ENCODE results near the gene CRISPLD2.
"Not testable (repeated sequence)": the region's sequence is repeated elsewhere in the genome, so short reads cannot be mapped to it uniquely, and the experiment has no call there.

CRISPLD2 gene

DNA sequence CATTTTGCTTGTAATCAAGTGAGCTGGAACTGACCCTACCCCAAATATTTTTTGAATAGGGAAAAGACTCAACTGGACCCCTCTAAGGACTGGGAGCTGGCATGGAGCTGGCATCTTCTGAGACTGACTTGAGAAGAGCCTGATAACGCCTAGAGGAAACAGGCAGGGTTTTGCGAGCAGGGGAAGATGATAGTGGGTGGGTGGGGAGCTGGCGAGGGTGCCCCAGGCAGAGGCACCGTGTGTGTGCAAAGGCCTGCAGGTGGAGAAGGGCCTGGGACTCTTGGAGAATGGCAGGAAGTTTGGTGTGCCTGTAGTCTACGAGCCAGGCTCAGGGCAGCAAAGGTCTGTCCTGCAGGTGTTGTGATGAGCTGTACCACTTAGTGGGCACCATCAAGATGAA, 4.1 kb downstream of the CRISPLD2 start:
- DNase-seq = no peak

DNA sequence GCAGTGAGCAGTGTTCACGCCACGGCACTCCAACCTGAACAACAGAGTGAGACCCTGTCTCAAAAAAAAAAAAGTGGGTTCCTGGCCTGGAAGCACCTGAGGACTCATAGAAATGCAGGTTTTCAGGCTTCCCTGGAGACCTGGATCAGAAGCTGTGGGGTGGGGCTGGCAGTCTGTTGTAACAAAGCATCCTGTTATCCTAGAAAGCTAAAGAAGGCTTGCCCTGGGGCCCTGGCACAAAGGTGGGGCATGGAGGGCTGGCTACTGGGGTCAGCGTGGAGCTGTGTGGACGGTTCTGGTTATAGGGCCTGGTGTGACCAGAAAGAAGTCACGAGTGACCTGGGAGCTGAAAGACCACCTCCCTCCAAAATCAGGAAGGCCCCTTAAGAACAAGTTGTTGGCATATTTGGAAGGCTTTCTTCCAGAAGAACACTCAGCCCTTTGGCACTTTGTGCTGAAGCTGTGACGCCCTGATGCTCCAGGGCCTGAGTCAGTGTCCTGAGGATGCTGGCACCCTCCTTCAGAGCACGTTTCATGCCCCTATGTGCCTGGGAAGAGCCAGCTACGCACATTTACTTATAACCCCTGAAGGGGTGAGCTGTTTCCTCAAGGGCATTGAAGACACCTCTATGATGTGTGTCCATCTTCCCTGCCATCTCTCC, 6.2 kb downstream of the CRISPLD2 start:
- DNase-seq = no peak

DNA sequence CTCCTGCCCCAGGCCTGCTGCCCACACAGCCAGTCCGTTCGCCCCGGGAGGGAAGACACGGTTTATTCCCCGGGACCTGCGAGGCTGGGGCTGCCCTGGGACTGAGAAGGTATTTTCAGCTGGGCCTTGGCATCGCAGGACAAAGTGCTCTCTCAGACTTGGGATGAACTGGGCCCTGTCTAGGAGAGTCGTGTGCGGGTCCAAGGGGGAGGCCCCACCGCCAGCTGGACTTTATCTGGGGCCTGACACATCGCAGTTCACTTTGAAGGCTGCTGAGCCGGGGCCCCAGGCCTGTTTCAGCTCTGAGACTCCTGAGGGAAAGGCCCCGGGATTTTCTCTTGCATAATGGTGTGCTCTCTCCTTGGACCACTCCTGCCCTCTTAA, 6.8 kb downstream of the CRISPLD2 start:
- DNase-seq = no peak

DNA sequence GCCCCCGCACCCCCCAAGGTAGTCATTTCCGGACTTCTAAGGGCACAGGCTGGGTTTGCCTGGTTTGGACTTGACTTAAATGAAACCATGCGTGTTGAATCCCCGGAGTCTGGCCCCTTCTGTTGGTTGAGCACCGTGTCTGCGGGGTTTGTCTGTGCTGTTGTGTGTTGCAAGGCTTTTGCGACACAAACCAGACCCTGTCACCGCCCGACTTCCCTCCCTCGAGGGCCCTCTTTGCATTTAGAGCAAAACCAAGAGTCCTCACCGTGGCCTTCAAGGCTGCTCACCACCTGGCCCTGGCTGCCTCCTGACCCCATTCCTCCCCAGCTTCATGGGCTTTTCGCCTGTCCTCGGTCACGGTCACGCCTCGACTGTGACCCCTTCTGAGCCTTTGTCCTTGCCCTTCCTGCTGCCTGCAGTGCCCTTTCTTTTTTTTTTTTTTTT, 7.4 kb downstream of the CRISPLD2 start:
- no peak for DNase-seq

DNA sequence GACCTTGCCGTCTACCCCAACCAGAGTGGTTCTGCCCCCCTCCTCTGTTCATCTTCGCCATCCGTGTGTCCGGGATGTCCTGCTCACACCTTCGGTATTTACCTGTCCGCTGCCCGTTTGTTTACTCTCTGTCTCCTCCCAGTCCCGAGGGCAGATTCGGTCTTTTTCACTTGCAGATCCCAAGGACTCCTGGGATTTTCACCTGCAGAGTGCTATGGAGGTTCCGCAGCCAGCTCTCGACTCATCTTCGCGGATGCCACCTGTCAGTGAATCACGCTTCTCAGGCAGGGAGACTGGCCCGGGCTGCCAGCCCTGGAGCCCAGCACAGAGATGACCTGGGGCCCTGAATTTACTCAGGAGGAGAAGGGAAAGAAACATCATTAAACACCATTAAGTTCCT, 8.1 kb downstream of the CRISPLD2 start:
- no peak for DNase-seq

DNA sequence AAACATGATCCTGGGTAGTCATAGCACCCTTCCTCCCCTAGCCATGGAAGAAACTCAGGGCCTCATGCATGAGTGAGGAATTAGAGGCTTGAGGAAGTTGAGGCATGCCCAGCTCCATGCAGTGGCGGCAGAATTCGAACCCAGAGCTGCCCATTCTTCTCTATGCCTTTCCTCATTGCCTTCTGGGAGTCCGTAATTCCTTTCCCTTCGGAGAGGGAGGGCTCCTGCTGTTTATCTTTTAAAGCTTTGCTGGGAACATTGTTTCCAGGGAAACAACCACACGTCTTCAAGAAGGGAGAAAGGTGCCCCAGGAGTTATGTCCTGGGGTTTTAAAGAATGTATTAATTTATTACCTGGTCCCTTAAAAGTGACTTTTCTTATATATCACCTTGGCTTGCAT, 8.5 kb downstream of the CRISPLD2 start:
- no peak for DNase-seq

DNA sequence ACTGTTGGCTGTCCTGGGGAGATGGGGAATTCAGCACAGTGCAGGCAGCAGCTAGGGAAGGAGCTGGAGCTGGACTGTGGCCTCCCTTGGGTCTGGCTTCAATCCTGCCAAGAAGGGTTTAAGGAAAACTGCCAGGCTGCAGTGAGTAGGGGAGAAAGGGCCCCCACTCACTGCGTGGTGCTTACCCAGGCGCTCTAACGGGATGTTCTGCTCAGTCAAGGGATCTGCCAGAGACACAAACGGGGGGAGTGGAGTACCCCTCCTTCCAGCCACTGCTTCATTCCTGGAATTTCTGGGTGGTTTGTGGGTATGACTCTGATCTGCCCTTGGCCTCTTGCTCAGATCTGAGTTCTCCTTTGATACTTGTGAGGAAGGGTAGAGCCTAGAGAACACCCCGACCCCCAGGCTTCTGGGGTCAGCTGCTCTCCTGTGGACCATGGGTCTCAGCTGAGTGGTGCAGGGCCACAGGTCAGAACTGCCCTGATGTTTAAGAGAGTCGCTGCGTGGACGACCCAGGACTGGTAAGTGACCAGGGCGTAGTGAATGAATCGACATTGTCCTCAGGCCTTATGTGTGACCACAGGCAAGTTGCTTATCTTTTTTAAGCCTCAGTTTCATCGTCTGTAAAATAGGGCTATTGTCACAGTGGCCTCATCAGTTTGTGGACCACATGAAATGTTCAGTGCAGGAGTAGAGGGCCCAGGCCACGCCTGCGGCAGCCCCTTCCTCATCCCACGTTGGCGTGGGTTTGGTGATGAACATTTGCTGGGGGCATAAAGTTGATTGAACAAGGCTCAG, 9.6 kb downstream of the CRISPLD2 start:
- DNase-seq = no peak

DNA sequence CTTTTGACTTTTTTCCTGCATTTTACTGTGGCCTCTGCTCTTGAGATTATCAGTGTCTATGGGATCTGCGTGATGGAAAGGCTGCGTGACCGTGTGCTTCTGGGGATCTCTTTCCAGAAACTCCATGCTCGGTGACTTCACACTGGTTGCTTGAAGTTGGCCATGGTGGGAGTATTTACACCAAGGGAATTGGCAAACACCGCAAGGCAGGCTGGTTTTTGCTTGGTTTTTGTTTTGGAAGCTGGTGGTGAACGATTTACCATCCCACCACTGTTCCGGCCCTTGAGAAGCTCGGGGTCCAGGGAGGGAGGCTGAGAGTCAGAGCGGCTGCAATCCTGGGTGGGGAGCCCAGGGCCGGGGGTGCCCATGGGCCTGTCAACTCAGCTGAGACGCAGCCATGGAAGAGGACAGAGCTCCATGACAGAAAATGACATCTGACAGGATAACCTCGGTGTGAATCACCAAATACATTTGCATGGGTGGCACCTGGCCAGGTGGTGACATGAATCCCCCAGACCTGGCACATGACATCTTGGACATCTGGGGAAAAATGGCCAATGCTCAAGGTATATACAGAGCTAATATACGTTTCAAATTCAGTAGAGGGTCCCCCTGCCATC, 11.1 kb downstream of the CRISPLD2 start:
- DNase-seq = no peak

DNA sequence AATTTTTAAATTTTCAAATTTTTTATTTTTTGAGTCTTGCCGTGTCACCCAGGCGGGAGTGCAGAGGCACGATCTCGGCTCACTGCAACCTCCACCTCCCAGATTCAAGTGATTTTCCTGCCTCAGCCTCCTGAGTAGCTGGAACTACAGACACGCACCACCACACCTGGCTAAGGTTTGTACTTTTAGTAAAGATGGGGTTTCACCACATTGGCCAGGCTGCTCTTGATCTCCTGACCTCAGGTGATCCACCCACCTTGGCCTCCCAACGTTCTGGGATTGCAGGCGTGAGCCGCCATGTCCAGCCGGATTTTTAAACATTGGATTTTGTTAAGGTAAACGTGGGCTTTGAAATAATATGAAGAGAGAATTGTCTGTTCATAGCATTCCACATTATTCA, 11.9 kb downstream of the CRISPLD2 start:
- DNase-seq = not testable (repeated sequence)

DNA sequence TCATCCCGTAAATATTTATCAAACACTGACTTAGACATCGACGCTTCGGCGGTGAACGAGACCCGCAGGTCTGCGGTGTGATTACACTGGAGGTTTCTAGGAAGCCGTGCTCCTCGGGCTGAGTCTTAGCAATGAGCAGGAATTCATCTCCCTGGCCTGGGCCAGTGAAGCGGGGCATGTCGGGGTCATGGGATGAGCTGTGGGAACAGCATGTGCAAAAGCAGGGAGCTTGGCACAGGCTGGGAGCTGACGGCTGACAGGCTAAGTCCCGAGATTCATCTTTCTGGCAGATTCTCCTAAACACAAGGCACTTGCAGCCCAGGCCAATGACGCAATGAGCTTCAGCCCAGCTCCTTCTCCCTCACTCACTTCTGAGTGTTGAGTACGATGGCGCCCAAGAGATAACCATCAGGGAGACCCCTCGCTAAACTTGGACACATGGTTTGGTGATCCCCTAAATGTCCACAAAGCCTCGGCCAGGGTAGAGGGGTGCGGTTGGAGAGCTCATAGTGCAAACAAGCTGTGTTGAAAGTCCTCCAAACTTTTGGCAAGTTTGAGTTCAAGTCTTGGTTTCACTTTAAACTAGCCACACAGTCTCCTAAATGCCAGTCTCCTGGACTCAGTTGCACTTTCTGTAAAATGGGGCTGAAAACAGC, 12.8 kb downstream of the CRISPLD2 start:
- no peak for DNase-seq

DNA sequence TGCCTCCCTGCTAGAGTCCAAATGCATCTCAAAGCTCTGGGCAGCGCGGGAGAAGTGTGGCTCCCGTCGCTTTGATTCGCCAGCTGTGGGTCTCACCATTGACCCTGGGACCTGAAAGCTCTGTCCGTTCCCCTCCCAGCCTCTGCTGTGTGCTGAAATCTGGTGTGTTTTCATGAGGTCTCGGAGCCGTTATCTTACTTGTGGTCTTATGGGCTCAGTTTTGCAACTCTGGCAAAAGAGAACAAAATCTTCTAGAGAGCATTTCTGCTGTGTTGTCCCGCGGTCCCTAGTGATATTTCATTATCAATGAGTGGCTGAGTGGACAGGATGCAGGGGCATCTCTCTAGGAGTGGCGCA, 13.3 kb downstream of the CRISPLD2 start:
- no peak for DNase-seq

DNA sequence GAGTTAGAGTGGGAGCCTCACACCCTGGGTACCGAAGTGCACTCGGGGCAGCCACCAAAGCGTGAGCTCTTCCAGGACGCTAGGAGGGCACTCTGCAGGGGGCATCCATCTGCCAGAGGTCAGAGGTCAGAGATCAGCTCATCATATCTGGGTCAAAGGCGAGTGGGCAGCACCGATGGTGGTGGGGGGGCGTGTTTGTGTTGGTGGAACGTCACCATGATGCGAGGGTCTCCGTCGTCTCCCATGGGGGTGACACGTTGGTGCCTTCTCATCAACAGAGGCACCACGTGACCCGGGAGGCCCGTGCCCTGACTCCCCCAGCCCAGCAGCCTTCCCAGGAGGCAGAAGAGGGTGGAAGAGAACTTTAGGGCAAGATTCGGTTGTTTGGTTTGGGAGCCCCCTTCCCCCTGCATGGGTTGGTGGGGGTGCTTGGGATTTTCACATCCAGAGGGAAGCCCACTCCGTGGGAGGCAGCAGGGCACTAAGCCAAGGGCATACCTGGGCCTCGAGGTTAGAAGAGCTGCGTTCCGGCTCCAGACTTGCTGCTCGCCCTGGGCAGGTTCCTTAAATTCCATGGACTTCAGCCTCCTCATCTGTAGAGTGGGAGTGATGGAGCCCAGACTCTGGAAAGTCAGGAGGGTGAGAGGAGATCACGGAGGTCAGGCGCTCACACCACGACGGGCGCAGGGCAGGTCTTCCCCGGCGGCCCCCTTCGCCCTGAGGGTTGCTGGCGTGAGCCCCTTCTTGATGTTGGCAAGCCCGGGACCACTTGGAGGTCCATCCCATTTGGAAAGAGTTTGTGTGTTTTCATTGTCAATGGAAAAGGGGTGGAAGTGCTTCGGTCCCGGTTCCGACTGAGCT, 14.0 kb downstream of the CRISPLD2 start:
- no peak for DNase-seq

DNA sequence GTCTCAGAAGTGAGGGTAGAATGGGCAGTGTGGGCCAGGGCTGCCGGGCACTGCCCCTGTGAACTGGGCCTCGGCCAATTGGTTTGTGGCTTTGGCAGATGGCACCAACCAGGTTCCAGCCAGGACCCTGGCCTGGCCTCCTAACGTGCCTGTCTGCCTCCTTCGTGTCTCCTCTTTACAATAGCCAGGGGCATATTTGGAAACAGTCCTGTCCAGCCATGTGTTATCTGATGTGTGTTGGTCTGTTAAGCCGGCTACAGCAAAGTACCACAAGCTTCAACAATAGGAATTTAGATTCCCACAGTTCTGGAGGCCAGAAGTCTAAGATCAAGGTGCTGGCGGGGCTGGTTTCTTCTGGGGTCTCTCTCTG, 14.6 kb downstream of the CRISPLD2 start:
- no peak for DNase-seq

DNA sequence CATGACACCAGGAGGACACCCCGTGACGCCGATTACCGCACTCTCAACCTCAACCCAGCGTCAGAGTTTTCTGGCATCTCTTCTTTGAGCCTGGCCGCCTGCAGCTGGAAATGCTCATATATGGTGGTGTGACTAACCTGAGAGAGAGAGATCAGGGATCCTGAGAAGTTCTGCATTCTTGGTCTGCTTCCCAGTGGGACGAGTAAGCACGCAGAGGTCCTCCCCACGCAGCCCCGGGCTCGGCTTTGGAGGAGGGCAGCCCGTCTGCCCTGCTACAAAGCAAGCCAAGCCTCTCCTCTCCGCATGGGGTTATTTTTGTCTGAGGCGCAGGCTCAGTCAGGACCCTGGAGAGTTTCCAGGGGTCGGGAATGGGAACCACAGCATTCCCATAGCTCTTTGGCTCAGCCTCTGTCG, 16.5 kb downstream of the CRISPLD2 start:
- DNase-seq = no peak

DNA sequence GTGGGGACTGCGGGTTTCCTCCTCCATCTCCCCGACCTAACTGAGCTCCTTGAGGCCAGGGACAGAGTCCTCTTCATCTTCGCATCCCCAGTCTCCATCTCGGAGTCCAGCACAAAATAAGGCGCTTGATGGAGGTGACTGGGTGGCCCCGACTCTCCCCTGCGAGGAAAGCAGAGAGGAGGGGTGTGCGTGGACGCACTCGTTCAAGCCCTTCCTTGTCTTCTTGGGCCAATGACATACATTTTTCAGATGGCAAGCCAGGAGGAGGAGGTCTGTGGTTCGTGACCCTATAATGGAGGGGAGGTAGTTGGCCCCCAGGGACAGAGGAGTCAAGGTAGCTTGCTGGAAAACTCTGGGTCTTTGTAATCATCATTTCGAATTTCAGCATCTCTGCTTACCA, 17.2 kb downstream of the CRISPLD2 start:
- no peak for DNase-seq

DNA sequence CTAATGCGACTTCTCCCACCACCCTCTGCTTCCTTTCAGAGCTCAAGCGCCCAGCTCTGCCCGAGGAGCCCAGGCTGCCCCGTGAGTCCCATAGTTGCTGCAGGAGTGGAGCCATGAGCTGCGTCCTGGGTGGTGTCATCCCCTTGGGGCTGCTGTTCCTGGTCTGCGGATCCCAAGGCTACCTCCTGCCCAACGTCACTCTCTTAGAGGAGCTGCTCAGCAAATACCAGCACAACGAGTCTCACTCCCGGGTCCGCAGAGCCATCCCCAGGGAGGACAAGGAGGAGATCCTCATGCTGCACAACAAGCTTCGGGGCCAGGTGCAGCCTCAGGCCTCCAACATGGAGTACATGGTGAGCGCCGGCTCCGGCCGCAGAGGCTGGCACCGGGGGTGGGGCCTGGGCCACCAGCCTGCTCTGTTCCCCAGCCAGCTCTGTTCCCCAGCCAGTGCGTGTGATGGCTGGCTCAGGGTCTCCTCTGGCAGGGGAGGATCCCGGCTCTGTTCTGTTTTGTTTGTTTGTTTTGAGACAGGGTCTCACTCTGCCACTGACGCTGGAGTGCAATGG, 18.7 kb downstream of the CRISPLD2 start:
- no peak for DNase-seq

DNA sequence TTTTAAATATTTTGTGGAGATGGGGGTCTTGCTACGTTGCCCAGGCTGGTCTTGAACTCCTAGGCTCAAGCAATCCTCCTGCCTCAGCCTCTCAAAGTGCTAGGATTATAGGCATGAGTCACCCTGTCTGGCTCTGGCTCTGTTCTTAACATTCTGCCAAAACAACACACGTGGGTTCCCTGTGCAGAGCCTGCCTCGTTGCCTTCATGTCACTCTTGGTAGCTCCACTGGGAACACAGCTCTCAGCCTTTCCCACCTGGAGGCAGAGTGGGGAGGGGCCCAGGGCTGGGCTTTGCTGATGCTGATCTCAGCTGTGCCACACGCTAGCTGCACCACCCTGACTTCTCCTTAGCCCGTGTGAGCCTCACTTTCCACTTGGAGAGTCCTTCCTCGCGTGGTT, 19.3 kb downstream of the CRISPLD2 start:
- no peak for DNase-seq

DNA sequence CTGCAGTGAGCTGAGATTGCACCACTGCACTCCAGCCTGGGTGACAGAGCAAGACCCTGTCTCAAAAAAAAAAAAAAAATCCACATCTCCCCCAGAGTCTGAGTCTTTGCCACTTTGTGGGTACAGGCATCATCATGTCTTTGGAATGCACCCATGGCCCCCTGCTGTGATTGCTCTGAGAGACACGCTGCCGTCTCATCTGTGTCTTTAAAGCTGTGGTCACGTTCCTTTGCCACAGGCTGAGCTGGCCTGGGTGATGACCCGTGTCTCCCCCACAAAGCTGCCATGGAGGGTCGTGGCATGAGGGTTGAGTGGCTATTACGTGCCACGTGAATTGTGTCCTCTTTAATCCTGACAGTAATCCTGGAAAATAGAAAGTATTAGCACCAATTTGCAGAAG, 20.2 kb downstream of the CRISPLD2 start:
- no peak for DNase-seq

DNA sequence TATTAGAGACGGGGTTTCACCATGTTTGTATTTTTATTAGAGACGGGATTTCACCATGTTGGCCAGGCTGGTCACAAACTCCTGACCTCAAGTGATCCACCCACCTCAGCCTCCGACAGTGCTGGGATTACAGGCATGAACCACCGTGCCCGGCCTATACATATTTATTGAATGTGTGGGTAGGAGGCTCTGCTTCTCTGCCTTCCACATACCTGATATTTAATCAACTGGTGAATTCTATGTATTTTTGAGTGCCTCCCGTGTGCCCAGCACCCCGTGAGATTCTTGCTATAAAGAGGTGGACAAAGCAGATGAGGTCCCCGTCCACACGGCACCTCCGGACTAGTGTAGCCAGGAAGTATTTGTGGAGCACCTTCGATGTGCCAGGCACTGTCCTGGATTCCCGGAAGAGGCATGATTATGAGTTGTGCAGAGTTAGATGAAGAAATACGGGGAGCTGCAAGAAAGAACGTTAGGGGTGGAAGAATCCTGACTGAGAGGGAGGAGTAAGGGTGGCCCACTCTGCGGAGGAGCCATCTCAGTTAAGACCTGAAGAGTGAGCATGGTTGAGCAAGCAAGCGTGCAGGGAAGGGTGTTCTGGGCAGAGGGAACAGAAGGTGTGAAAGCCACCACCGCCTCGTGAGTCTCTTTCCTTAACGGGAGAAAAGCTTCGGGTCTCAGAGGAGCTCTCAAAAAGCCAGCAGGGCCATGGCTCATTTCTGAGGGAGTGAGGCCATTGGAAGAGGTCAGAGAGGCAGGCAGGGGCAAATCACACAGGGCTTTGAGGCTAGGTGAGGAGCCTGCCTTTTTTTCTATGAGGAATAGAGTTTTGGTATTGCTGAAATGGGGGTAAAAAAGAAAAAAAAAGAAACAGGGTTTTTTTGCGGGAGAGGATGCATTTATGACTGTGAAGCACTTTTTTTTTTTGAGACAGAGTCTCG, 21.2 kb downstream of the CRISPLD2 start:
- no peak for DNase-seq

DNA sequence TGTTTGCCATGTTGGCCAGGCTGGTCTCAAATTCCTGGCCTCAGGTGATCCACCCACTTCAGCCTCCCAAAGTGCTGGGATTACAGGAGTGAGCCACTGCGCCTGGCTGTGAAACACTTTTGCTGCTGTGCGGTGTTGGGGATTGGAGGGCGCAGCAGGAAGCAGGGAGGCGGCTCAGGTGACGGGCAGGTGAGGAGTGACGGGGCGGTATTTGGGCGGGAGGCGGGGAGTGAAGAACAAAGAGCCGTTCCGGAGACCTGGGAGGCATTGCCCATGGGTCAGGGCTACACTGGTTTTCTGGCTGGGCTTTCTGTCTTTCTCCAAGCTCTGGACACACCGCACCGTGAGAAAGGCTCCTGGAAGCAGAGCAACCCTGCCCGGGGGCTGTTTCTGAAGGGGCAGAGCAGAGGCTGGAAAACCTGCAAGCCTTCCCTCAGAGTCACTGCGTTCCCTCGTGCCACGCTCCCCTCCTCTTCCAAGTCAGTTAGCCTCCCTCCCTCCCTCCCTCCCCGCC, 22.1 kb downstream of the CRISPLD2 start:
- no peak for DNase-seq

DNA sequence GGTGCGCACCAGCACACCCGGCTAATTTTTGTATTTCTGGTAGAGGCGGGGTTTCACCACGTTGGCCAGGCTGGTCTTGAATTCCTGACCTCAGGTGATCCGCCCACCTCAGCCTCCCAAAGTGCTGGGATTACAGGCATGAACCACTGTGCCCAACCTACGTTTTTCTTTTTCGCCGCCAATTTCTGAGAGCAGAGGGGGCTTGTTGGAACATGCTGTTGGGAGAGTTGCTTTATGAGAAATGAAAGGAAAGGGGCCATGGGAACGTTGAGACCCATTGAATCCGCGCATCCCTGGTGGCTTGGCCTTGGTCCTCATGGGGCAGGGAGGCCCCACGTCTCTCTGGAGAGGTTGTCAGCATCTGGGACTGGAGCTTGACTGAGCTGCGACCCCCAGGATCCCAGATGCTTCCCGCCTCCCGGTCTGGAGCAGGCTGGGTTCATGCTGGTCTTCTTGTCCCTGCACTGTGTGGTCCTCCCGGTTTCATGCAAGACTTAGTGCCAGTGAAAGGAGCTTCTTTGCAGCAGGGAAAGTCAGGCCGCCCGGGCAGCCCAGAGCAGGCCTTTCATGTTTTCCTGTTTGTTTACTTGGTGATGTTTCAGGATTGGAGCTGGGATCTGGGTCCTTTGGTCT, 22.8 kb downstream of the CRISPLD2 start:
- no peak for DNase-seq
